ENCODE measurements around the gene VAV3. TPM values are rescaled to one million over a fixed set of nuclear protein-coding genes. Genes with fewer than 3 reads are reported as not detected.

The VAV3 gene
- total and polyA plus RNA-seq, 2 of the 8 experiments (the other 6 are each of a cell fraction or from before 2014, with no cell fraction given) = 2.9 to 7.9 TPM

DNA sequence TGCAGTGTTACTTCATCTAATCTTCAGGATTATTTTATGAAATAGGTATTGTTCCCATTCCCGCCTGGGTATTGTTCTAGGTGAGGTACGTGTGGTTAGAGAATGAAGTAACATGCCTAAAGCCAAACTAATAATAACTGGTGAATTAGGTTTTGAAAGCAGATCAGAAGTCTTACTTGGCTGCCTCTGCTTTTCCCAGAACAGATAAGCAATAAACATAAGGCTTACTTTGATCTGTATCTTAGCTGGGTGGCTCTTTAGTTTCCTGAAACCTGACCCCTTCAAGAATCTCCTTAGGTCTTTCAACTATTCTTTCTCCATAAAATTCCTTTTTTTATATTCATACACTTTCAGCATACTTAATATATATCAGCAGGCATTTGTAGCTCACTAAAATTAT lies 65.3 kb downstream of the VAV3 start:
- no peak overlapping the region for H2BK12ac ChIP-seq (ENCODE audit: low read depth, low read length)
- H4K20me1 ChIP-seq (replicated peaks in 1 of 2; ENCODE audit: control insufficient read depth in 1 of 2, insufficient read depth in 2 of 2, low read length in 2 of 2) = no peaks in the 10 kb centered on the region
- POLR2A ChIA-PET (ENCODE audit: partially characterized antibody) = no interaction called here
- 87% methylated on average over 2 of the region's 2 CpGs; no CpG with 5 or more reads in 1 of the 2 experiments for WGBS, 2 experiments (ENCODE audit: extremely low coverage in 1 of 2, insufficient coverage in 1 of 2, insufficient read length in 1 of 2, insufficient replicate concordance in 2 of 2, low coverage in 1 of 2, low lambda C conversion rate in 2 of 2, missing lambda C conversion rate in 1 of 2)
- H3K23me2 ChIP-seq (ENCODE audit: low read depth, low read length) = no peaks in the 10 kb centered on the region
- CTCF ChIA-PET (ENCODE audit: partially characterized antibody) = interaction anchor here (0.9 kb wide), 1 partner anchor 122 kb away, joined by 3 read pairs; no protein-coding TSS in a partner anchor
- no peak overlapping the region for H2BK120ac ChIP-seq (replicated peaks; ENCODE audit: low read depth, low read length)
- H3K23ac ChIP-seq (ENCODE audit: insufficient read length) = no peak overlapping the region
- no peak overlapping the region for H3K4me2 ChIP-seq (ENCODE audit: insufficient read depth in 1 of 2, low read depth in 2 of 2, low read length in 2 of 2)
- no peaks in the 10 kb centered on the region for H3K79me1 ChIP-seq (ENCODE audit: low read depth, low read length)
- no peak overlapping the region for H2BK5ac ChIP-seq (ENCODE audit: low read depth, low read length)
- H4K91ac ChIP-seq (replicated peaks; ENCODE audit: insufficient read length, low read length) = no peak overlapping the region
- no peak overlapping the region for H3K9ac ChIP-seq (replicated peaks in 1 of 4; ENCODE audit: extremely low read depth in 1 of 4, low read depth in 3 of 4, low read length in 3 of 4)
- FAIRE-seq (no peak), DNase-seq (ENCODE audit: low read depth in 1 of 2, low spot score in 2 of 2) (no peak)
- no peaks in the 10 kb centered on the region for H3K79me2 ChIP-seq (ENCODE audit: control insufficient read depth in 1 of 2, insufficient read depth in 2 of 2, low read length in 2 of 2)
- H3K4ac ChIP-seq (replicated peaks; ENCODE audit: insufficient read length, low read depth, low read length) = no peak overlapping the region
- no peak overlapping the region for H4K8ac ChIP-seq (ENCODE audit: extremely low read depth, insufficient read depth, low read length)
- no peak overlapping the region for H3K56ac ChIP-seq (replicated peaks; ENCODE audit: insufficient read length, low read depth, low read length)
- TF ChIP-seq FOSL1 (IDR thresholded peaks at IDR 0.05; ENCODE audit: insufficient read depth, low read depth, low read length) (no peak), SIRT6 (IDR thresholded peaks at IDR 0.05; ENCODE audit: low read length) (no peak), ASH2L (IDR thresholded peaks at IDR 0.05; ENCODE audit: low read length) (no peak), RXRA (IDR thresholded peaks at IDR 0.05; ENCODE audit: insufficient read depth, low read depth, low read length) (no peak), RBBP5 (IDR thresholded peaks at IDR 0.05; ENCODE audit: borderline replicate concordance, low read depth, low read length) (no peak), TAF7 (optimal IDR thresholded peaks at IDR 0.05; ENCODE audit: borderline replicate concordance, low read depth, low read length) (no peak), BACH1 (IDR thresholded peaks at IDR 0.05; ENCODE audit: low read length) (no peak), CHD1 (IDR thresholded peaks at IDR 0.05; ENCODE audit: low read depth, low read length) (no peak), TCF12 (IDR thresholded peaks at IDR 0.05; ENCODE audit: low read depth, low read length) (no peak), NRF1 (IDR thresholded peaks at IDR 0.05; ENCODE audit: low read depth, low read length) (no peak), YY1 (IDR thresholded peaks at IDR 0.05; ENCODE audit: low read depth, low read length) (no peak), JUND (IDR thresholded peaks at IDR 0.05; ENCODE audit: low read length) (no peak), TBP (IDR thresholded peaks at IDR 0.05; ENCODE audit: low read depth, low read length) (no peak), MAFK (IDR thresholded peaks at IDR 0.05; ENCODE audit: low read depth, low read length) (no peak), MAX (IDR thresholded peaks at IDR 0.05) (no peak), EGR1 (IDR thresholded peaks at IDR 0.05; ENCODE audit: borderline replicate concordance, low read depth, low read length) (no peak)
- H3K4me3 ChIP-seq (ENCODE audit: extremely low read depth in 1 of 4, insufficient read depth in 2 of 4, low read depth in 3 of 4, low read length in 4 of 4) = no peak overlapping the region
- H4K5ac ChIP-seq (ENCODE audit: insufficient read length, low read depth, low read length) = no peak overlapping the region
- no peaks in the 10 kb centered on the region for H3K9me3 ChIP-seq (ENCODE audit: insufficient read depth in 2 of 2, low read depth in 1 of 2, low read length in 1 of 2)
- no peak overlapping the region for H2BK20ac ChIP-seq (ENCODE audit: low read length)
- no peak overlapping the region for H2AFZ ChIP-seq (ENCODE audit: low read length)
- no peak overlapping the region for H3K27ac ChIP-seq (ENCODE audit: low read depth, low read length)
- no peaks in the 10 kb centered on the region for H3K27me3 ChIP-seq (replicated peaks in 1 of 4; ENCODE audit: control insufficient read depth in 3 of 4, extremely low read depth in 1 of 4, insufficient read depth in 3 of 4, low read length in 3 of 4)
- no peak overlapping the region for H3K14ac ChIP-seq (ENCODE audit: insufficient read length)
- H3K36me3 ChIP-seq (ENCODE audit: control insufficient read depth in 2 of 4, insufficient read depth in 4 of 4, low read length in 3 of 4) = no peaks in the 10 kb centered on the region
- H2BK15ac ChIP-seq (ENCODE audit: low read length) = no peak overlapping the region
- H2AK5ac ChIP-seq (ENCODE audit: low read depth, low read length) = no peak overlapping the region
- H3K4me1 ChIP-seq (replicated peaks in 1 of 4; ENCODE audit: control insufficient read depth in 3 of 4, insufficient read depth in 4 of 4, low read length in 3 of 4) = peaks cover 0 to 2% (median 1%) of the 10 kb centered on the region in 4 experiments; a peak in 3 of 7 replicates
- H3K18ac ChIP-seq (ENCODE audit: extremely low read depth, low read length) = no peak overlapping the region
